Hepatocyte (in vitro differentiated cells): ENCODE measurements around the gene THAP9. TPM values are rescaled to one million over a fixed set of nuclear protein-coding genes. Genes with fewer than 3 reads are reported as not detected.

Experiments used
- DNase-seq: peaks from one replicate; pipeline ENCODE4 v3.0.0-alpha.2; 2016; ENCODE audit warnings: low spot score
- H2AFZ ChIP-seq: fragments of 200-600 bp; sonication (generic); 2 replicates; pipeline ENCODE4 v1.6.0; 2016; ENCODE audit warnings: antibody characterized with exemption, mild to moderate bottlenecking
- H3K27ac ChIP-seq: fragments of 200-600 bp; sonication (generic); 2 replicates; pipeline ENCODE4 v1.5.1; 2016; ENCODE audit warnings: mild to moderate bottlenecking
- H3K27me3 ChIP-seq: fragments of 200-600 bp; sonication (generic); 2 replicates; pipeline ENCODE4 v1.6.1; 2016
- H3K36me3 ChIP-seq: fragments of 200-600 bp; sonication (generic); replicated peaks from 2 replicates; pipeline ENCODE4 v1.5.1; 2016; ENCODE audit warnings: low read depth; ENCODE audit not compliant: insufficient read depth
- H3K4me1 ChIP-seq: fragments of 200-600 bp; sonication (generic); 2 replicates; pipeline ENCODE4 v1.5.1; 2016; ENCODE audit warnings: mild to moderate bottlenecking, moderate library complexity; ENCODE audit not compliant: insufficient read depth
- H3K4me2 ChIP-seq: fragments of 200-600 bp; sonication (generic); 2 replicates; pipeline ENCODE4 v1.6.0; 2016
- H3K4me3 ChIP-seq: fragments of 200-600 bp; sonication (generic); 2 replicates; pipeline ENCODE4 v1.5.1; 2016; ENCODE audit warnings: mild to moderate bottlenecking
- H3K79me2 ChIP-seq: fragments of 200-600 bp; sonication (generic); 2 replicates; pipeline ENCODE4 v1.6.0; 2017; ENCODE audit warnings: mild to moderate bottlenecking
- H3K9me2 ChIP-seq: fragments of 200-600 bp; sonication (generic); replicated peaks from 2 replicates; pipeline ENCODE4 v1.6.0; 2017; ENCODE audit warnings: mild to moderate bottlenecking; ENCODE audit not compliant: insufficient read depth
- H3K9me3 ChIP-seq: fragments of 200-600 bp; sonication (generic); 2 replicates; pipeline ENCODE4 v1.5.1; 2016; ENCODE audit warnings: low read depth, mild to moderate bottlenecking
- H4K20me1 ChIP-seq: fragments of 200-600 bp; sonication (generic); 2 replicates; pipeline ENCODE4 v1.6.0; 2016; ENCODE audit warnings: mild to moderate bottlenecking; ENCODE audit not compliant: insufficient read depth, poor library complexity, severe bottlenecking
- EZH2 ChIP-seq: fragments of 200-600 bp; sonication (generic); IDR thresholded peaks from 2 replicates; pipeline ENCODE4 v1.6.1; 2016; ENCODE audit warnings: antibody characterized with exemption, mild to moderate bottlenecking, borderline replicate concordance
- EZH2phosphoT487 ChIP-seq: fragments of 200-600 bp; sonication (generic); IDR thresholded peaks from one replicate; pipeline ENCODE4 v1.6.1; 2018; ENCODE audit warnings: antibody characterized with exemption, mild to moderate bottlenecking, low read depth, moderate library complexity; ENCODE audit not compliant: unreplicated experiment, severe bottlenecking
- WGBS: methylation state at CpG from one replicate; pipeline ENCODE4 v1.1.6; 2016; ENCODE audit warnings: low lambda C conversion rate; ENCODE audit errors: missing lambda C conversion rate; 5-methylcytosine and 5-hydroxymethylcytosine counted together
- polyA plus RNA-seq: library from polyadenylated mRNA; unstranded; fragments of >200 nt; fragmentation: Nextera tagmentation; extraction: Ambion mirVana; gene quantifications from 2 replicates; pipeline ENCODE4 v1.2.1, GENCODE V29; 2016
- total RNA-seq: library from RNA; depleted of rRNA; stranded (reverse); fragments of >200 nt; gene quantifications from 2 replicates; pipeline ENCODE4 v1.2.3, GENCODE V29; 2014
- TF ChIP-seq, protein P1 (sequence below): fragments of 200-600 bp; sonication (generic); IDR thresholded peaks from 2 replicates; pipeline ENCODE4 v1.5.1; 2016; ENCODE audit warnings: antibody characterized with exemption, mild to moderate bottlenecking; ENCODE audit not compliant: poor library complexity

THAP9 gene
- total and polyA plus RNA-seq, 2 experiments from 2014 or later, result 2.1 to 12.5 TPM

- peak; percentile 61 for DNase-seq
- H3K4me3 ChIP-seq, result peak overlapping the region; percentile 58
Observed at GRCh38 chr4:82898322-82899243, 2.0 kb upstream of the THAP9 start.

DNA sequence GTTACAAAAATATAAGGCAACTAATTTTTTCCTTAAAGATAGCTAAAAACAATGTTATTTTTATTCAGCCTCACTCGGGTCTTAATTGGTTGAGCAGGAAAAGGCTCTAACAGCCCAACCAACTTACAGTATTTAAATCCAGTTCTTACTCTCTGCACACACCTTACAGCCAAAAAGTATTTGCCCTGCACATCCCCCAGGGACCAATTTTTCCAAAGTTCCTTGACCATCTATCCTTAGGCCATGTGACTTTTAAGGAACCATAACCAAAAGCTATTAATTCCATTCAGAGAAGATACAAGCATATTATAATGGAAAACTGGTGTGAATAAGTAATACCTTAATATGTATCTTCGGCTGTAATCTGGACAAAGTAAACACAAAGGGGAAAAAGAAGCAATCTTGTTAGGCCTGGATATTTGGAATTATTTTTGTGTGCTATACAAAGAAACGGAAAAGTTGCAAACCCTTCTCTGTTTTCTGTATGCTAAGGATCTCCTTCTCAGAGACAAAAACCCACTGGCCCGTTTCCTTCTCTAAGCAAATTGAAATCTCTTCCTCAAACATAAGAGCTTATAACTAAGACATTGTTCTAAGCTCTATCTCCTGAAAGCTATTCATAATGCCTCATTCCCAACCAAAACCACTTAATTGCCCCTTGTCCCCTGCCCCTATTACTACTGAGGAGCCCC lies 1.0 kb upstream of the THAP9 start:
- Histone ChIP-seq H3K4me2 (peak overlapping the region; percentile 75), H3K27me3 (no peaks in the 10 kb centered on the region), H4K20me1 (no peaks in the 10 kb centered on the region), H3K79me2 (peaks cover 75% of the 10 kb centered on the region), H3K9me3 (no peaks in the 10 kb centered on the region), H3K4me3 (peak overlapping the region; percentile 58), H2AFZ (peak overlapping the region; percentile 51), H3K4me1 (peaks cover 11% of the 10 kb centered on the region), H3K27ac (peak overlapping the region; percentile 93), H3K36me3 (no peaks in the 10 kb centered on the region), H3K9me2 (no peaks in the 10 kb centered on the region)
- 0% methylated on average over 4 of the region's 4 CpGs for WGBS
- DNase-seq, result peak; percentile 6
- no peak for TF ChIP-seq EZH2phosphoT487
- TF ChIP-seq EZH2, result no peak
- TF ChIP-seq, protein P1, sequence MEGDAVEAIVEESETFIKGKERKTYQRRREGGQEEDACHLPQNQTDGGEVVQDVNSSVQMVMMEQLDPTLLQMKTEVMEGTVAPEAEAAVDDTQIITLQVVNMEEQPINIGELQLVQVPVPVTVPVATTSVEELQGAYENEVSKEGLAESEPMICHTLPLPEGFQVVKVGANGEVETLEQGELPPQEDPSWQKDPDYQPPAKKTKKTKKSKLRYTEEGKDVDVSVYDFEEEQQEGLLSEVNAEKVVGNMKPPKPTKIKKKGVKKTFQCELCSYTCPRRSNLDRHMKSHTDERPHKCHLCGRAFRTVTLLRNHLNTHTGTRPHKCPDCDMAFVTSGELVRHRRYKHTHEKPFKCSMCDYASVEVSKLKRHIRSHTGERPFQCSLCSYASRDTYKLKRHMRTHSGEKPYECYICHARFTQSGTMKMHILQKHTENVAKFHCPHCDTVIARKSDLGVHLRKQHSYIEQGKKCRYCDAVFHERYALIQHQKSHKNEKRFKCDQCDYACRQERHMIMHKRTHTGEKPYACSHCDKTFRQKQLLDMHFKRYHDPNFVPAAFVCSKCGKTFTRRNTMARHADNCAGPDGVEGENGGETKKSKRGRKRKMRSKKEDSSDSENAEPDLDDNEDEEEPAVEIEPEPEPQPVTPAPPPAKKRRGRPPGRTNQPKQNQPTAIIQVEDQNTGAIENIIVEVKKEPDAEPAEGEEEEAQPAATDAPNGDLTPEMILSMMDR, result no peak

More at GRCh38 chr4:82898322-82899243, 2.0 kb upstream of the THAP9 start:
- peak overlapping the region; percentile 93 for H3K27ac ChIP-seq
- H2AFZ ChIP-seq, result no peak overlapping the region
- H4K20me1 ChIP-seq, result no peaks in the 10 kb centered on the region
- no peaks in the 10 kb centered on the region for H3K27me3 ChIP-seq
- WGBS, result 32% methylated on average over 7 of the region's 7 CpGs
- TF ChIP-seq, protein P1, result peak; percentile 46
- no peak for TF ChIP-seq EZH2phosphoT487
- peak overlapping the region; percentile 75 for H3K4me2 ChIP-seq
- no peaks in the 10 kb centered on the region for H3K9me3 ChIP-seq
- peaks cover 71% of the 10 kb centered on the region for H3K79me2 ChIP-seq
- no peaks in the 10 kb centered on the region for H3K36me3 ChIP-seq
- peaks cover 17% of the 10 kb centered on the region for H3K4me1 ChIP-seq
- H3K9me2 ChIP-seq, result no peaks in the 10 kb centered on the region

DNA sequence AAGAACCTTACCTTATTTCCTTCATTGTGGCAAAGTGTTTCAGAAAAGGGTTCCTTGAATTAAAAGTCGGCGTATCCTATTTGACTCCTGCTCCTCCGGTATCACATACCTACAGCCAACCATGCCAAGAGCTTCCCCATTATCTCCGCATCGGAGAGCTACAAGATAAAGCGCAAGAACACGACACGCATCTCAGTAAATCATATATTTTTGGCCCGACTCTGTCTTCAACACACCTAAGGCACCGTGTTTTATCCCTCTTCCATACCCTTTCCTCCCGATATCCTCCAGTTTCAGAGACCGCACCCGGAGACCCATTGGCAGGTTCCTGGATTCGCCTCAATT lies 497 bp upstream of the THAP9 start:
- Histone ChIP-seq H3K4me3 (peak overlapping the region; percentile 58), H4K20me1 (no peaks in the 10 kb centered on the region), H3K36me3 (no peaks in the 10 kb centered on the region), H2AFZ (peak overlapping the region; percentile 51), H3K27me3 (no peaks in the 10 kb centered on the region), H3K4me1 (peaks cover 9% of the 10 kb centered on the region), H3K9me2 (no peaks in the 10 kb centered on the region), H3K27ac (peak overlapping the region; percentile 93), H3K9me3 (no peaks in the 10 kb centered on the region), H3K79me2 (peaks cover 73% of the 10 kb centered on the region), H3K4me2 (peak overlapping the region; percentile 75)
- WGBS, result under 1% methylated on average over 14 of the region's 14 CpGs
- TF ChIP-seq EZH2 (no peak), EZH2phosphoT487 (no peak)
- TF ChIP-seq, protein P1, result no peak
- DNase-seq, result peak; percentile 40
